TTC549 (cell line): ENCODE measurements around the gene SSBP3.
"Not testable (repeated sequence)": the region's sequence is repeated elsewhere in the genome, so short reads cannot be mapped to it uniquely, and the experiment has no call there.

ENCODE experiments used
- FAIRE-seq: peaks from 2 replicates; lab custom pipeline; 2012; peaks lifted over from hg19 to GRCh38; lab: Jason Lieb, UNC

SSBP3 gene

DNA sequence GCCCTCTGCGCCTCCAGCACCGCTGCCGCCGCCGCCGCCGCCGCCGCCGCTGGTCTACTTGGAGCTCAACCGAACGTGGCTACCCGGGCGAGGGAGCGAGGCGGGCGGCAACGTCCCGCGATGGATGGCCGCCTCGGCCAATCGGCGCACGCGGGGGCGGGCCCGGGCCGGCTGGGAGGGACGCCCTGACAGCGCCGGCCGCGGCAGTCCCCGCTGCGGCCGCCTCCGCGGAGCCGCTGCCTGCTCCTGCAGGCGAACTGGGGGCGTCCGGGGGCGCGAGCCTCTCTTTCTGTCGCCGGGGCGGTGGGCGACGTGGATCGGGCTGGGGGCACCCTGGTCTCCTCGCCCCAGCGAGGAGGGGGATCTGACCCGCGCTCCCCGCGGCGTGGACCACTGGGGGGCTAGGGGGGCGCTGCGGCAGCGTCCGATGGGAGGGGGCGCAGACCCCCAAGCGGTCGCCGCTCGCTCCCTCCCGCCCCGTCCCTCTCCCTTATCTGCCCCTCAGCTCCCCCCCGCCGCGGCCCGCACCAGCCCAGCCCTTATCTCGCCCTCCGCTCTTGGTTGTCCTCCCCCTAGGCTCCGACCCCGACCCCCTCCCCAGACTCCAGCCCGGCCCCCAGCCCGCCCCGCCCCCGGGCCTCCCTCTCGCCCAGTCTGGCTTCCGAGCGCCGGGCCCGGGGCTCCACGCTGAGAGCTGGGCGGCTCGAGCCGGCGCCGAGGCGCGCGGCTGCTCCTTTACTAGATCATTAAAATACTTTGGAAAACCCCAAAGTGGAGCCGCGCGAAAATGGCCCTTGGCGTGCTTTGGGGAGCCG lies at the start of gene SSBP3:
SSBP3 (minus strand) TSS at position 56 of the 815 bp plus-strand sequence.
- FAIRE-seq, result no peak

DNA sequence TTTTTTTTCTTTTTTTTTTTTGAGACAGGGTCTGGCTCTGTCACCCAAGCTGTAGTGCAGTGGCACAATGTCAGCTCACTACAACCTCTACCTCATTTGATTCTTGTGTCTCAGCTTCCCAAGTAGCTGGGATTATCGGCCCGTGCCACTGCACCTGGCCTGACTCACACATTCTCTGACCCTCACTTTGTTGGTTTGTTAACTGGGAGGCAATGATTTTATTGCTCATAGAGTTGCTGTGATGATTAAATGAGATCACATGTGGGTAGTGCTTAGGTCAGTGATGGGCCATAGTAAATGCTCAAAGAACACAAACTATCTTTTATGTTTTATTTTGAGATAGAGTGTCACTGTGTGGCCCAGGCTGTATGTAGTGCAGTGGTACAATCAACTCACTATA lies 47.3 kb upstream of the SSBP3 start:
- FAIRE-seq, result no peak

DNA sequence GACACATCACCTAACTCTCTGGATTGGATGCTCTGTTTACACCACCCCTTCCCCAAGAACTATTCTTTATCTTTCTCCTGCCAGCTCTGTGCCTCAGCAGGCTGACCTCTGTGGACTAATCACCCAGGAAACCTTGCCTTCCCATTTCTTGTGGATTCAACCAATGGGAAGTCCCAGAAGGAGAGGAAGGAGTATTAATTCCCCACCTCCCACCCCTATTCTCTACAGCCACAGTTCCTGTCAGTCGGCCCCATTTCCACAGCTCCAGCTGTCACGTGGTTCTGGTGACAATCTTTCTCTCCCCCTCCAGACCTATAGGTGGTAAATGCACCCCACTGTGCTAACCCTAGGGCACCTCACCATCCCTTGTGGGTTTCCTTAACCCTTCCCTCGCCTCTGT lies 46.8 kb upstream of the SSBP3 start:
- FAIRE-seq, result no peak

DNA sequence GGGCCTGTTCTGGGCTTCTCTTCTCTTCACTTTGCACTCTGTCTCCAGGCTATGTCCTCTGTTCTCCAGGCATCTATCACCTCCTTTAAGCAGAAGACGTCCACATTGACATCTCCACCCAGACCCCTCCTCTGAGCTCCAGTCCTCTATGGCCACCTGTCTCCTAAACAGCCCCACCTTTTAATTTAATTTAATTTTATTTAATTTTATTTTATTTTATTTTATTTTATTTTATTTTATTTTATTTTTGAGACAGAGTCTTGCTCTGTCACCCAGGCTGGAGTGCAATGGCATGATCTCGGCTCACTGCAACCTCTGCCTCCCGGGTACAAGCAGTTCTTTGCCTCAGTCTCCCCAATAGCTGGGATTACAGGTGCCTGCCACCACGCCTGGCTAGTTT lies 43.2 kb upstream of the SSBP3 start:
- FAIRE-seq, result not testable (repeated sequence)

DNA sequence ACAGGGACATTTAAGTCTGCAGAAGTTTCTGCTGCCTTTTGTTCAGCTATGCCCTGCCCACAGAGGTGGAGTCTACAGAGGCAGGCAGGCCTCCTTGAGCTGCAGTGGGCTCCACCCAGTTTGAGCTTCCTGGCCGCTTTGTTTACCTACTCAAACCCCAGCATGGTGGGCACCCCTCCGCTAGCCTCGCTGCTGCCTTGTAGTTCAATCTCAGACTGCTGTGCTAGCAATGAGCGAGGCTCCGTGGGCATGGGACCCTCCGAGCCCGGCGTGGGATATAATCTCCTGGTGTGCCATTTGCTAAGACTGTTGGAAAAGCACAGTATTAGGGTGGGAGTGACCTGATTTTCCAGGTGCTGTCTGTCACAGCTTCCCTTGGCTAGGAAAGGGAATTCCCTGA lies 42.6 kb upstream of the SSBP3 start:
- not testable (repeated sequence) for FAIRE-seq

DNA sequence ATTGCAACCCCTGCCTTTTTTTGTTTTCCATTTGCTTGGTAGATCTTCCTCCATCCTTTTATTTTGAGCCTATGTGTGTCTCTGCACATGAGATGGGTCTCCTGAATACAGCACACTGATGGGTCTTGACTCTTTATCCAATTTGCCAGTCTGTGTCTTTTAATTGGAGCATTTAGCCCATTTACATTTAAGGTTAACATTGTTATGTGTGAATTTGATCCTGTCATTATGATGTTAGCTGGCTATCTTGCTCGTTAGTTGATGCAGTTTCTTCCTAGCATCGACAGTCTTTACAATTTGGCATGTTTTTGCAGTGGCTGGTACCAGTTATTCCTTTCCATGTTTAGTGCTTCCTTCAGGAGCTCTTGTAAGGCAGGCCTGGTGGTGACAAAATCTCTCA lies 40.9 kb upstream of the SSBP3 start:
- not testable (repeated sequence) for FAIRE-seq

DNA sequence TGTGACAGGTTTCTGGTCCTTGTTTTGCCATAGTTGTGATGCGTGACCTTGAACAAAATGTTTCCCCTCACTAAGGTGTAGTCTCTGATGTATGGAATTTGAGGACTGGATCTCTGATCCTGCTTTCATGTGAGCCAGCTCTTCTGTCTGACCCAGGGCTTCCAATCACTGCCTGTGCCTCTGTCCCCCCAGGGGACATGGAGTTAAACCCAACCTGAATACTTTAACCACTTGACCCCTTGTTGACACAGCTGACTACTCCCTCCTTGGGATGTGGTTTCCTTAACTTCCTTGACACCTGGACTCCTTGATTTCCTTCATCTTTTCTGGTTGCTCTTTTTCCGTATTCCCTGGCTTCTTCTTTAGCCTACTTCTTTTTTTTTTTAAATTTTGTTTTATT lies 36.0 kb upstream of the SSBP3 start:
- no peak for FAIRE-seq

DNA sequence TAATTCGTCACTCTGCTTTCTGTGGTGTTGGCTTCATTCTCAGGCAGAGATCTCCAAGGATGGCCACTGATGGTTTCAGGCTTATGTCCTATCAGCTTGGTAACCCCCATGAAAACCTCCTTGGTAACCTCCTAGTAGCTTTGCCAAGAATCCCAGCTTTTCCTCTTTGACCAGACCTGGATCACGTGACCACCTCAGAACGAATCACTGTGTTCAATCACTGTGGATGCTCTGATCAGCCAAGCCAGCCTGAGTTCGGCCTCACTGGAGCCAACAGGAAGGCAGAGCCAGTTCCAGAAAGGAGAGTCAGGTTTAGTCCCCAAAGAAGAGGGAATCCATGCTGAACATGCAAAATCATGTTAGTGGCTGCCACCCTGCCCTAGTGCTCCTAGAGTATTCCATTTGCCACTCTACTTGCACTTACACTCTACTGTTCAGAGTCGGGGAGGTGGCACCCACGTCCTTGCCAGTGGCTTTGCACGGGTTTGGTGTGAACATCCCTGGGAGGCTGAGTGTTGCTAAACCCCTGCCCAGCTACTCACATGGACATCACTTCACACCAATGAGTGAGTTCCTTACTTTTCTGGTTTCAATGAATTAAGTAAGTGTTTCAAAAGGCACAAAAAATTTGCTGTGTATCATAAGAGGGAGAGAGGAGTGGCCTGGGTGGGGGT lies 33.5 kb upstream of the SSBP3 start:
- no peak for FAIRE-seq

DNA sequence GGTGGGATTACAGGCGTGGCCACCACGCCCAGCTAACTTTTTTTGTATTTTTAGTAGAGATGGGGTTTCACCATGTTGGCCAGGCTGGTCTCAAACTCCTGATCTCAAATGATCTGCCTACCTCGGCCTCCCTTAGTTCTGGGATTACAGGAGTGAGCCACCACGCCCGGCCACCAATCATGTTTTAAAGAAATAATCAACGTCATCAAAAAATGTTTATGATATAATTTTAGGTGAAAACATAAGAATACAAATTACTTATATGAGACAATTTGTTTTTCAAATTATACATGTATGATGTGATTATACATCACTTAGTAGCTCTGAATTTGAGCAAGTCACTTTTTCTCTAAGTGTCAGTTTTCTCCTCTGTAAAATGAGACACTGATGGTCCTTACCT lies 31.6 kb upstream of the SSBP3 start:
- no peak for FAIRE-seq

DNA sequence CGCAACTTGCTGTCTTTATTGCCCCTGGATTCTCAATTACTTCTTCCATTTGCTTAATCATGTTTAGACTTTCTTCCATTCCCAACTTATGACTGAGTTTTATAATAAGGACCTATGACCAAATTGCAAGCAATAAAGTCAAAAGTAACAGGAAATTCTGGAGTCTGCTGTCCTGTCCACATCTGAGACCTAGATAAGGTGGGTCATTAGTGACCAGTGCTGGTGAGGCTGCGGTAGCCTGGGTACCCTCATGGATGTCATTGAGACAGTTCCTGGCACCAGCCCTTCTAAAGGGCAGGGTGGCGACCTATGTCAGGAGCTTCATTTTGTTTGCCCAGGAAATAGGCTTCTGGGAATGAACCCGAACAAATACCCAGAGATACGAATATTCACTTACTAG lies 30.6 kb upstream of the SSBP3 start:
- no peak for FAIRE-seq

DNA sequence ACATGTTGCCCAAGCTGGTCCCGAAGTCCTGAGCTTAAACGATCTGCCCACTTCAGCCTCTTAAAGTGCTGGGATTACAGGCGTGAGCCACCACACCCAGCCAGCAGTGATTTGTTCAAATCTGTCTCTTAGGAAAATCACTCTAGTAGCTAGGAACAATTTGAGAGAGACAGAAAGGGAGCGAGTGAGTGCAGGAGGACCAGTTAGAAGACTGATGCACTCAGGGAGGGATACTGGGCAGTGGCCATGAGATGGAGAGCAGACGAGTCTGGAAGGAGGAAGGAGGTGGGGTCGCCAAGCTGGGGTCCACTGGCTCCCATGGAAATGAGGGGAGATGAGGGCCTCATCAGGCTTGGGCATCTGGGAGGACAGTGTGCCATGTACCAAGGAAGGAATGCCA lies 23.6 kb upstream of the SSBP3 start:
- no peak for FAIRE-seq

DNA sequence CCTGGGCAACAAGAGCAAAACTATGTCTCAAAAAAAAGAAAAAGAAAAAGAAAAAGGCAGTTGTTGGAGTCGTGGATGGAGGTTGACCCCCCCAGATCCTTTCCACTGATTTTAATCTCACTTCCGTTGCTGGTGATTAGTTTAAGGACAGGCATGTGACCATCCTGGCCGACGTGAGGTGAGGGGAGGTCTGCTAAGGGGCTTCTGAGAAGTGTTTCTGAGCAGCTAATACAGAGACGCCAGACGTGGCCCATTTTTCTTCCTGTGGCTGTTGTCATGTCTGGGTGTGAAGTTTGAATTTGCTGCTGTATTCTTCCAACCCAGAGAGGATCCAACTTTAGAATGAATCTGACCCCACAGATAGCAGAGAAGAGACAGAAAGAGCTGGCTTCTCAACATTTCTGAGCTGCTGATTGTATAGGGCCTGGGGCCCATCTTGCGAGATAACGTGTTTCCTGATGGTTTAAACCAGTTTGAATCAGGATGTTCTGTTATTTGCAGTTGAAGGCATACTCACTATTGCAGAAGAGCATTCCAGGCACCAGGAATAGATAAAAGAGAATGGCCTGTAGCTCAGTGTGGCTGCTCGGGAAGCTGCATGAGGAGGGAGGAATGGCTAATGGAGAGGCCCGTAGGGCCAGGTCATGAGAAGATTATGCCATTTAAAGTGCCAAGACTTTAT lies 22.8 kb upstream of the SSBP3 start:
- no peak for FAIRE-seq

DNA sequence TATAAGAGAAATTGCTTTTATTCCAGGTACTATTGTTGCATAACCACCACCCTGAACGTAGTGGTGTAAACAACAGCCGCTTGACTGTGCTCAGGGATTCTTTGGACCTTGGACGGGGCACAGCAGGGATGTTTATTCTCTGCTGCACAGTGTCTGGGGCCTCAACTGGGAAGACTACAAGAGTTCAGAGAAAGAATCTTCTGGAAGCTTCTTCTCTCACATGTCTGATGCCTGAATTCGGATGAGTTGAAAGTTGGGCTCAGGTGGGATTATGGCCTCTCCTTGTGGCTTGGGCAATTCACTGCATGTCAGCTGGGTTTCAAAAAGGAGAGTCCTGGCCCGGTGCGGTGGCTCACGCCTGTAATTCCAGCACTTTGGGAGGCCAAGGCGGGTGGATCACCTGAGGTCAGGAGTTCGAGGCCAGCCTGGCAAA lies 19.0 kb upstream of the SSBP3 start:
- FAIRE-seq, result no peak

DNA sequence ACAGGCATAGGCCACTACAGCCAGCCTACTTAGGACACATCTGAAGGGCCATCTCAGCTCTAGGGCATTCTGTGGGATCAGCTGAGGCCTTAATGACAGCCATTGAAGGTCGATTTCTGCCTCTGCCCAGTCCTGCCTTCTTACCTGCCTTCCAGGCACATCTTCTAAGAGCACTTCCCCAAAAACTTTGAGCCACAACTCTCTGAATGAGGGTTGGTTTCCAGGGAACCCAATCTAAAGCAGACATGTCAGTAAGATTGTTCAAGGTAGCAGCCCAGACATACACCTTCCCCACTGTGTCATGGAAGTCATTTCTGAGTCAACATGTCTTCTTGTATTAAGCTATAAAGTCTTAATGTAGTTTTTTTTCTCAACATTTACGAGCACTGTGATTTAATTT lies 18.2 kb upstream of the SSBP3 start:
- no peak for FAIRE-seq

DNA sequence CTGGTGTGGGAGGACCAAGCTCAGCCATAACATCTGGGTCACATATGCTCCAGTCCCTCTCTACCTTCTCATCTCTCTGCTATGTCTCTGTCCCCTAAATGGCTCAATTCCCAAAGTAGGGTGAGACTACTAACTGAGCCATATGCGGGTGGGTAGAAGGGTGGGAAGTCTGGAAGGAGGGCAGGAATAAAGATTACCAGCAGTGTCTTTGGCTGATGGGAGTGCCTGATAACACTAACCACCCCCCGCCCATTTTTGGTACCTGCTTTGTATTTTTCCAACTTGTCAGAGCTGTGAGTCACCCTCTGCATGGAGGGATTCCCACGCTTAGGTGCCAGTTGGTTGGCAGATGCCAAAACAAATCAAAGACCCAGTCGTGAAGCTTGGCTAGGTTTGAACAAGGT lies 14.9 kb upstream of the SSBP3 start:
- FAIRE-seq, result no peak

DNA sequence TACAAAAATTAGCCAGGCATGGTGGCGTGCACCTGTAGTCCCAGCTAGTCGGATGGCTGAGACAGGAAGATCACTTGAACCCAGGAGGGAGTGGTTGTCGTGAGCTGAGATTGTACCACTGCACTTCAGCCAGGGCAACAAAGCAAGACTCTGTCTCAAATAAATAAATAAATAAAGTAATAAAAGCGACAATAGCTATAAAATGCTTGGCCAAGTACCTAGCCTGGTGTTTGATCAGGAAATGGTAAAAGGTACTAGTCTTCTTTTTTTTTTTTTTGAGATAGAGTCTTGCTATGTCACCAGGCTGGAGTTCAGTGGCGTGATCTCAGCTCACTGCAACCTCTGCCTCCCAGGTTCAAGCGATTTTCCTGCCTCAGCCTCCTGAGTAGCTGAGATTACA lies 12.4 kb upstream of the SSBP3 start:
- not testable (repeated sequence) for FAIRE-seq

DNA sequence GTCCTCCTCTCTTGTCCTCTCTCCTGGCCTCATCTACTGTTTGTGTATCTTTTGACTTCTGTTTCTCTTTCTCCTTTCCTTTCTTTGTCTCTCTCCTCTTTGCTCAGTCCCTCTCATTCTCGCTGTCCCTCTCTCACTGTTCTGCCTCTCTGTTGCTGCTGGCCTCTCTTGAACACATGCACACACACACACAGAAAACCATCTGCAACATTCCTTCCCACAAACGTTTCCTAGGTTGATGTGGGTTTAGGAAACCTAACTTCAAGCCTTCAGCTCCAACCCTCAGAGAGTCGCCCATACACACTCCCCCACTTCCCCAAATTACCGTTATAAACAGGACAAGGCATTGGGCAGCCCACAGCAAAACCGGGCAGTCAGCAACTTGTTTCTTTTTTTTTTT lies 10.9 kb upstream of the SSBP3 start:
- FAIRE-seq, result no peak

DNA sequence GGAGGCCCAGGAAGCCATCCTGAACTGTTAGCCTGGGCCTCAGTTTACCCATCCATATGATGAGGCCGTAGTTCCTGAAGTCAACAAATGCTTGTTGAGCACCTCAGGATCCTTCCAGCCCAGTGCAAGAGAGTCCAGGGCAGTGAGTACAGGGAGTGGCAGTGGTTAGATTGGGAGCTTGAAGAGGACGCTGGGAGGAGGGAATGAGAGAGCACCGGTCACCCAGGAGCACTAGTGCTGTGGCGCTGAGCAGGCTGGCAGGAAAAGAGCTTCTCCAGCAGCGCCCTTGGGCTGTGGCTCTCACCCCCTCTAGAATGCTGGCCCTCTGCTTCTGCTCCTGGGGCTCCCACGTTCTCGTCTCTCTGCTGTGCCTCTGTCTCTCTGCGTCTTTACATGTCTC lies 10.2 kb upstream of the SSBP3 start:
- FAIRE-seq, result no peak

DNA sequence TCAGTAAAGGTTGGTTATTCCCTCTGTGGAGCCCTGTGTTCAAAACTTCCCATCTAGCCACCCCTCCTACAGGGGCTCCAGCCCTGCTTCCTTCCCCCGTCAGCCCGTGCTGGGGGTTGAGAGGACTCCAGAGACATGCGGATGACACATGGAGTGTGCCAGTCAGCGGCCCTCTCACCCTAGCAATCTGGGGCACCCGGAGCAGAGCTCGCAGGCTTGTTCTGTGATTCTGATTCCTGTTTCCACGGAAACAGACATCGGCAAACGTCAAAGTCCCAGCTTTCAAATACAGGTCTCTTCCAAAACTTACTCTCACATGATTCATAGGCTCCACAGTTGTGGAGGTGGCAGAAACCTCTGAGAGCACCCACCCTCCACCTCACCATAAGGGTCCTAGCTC lies 9.8 kb upstream of the SSBP3 start:
- no peak for FAIRE-seq

DNA sequence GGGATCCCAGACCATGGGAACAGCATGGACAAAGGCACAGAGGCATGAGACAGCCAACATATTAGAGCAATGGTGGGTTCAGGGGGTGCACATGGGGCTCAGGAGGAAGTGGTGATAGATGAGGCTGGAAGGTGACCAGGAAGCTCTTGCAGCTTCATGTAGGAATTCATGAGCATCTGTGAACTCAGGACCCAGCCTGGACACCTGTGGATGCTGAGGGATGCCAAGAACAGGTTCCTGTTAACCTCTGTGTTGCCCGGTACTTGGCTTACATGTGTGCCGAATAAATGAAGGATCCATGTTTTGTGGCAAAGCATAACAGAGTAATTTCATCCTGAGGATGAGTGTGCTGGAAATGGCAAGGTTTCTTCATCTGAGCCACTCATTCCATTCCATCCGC lies 9.3 kb upstream of the SSBP3 start:
- no peak for FAIRE-seq

DNA sequence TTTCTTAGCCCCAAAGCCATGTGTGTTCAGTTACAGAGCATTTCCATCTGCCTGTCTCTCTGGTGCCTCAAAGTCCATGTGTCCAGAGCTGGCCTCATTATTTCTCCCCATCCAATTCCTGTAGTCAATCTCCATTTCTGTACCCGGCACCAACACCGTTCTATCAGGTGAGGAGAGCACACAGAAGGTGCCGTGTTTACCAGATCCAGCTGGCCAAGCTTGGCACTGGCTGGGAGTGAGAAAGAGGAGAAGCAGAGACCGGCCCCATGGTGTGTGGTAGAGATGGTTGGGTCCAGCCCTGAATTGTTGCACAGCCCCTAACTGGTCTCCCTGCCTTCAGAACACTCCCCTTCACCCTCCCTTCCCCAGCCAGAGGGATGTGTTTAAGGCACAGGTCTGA lies 7.5 kb upstream of the SSBP3 start:
- no peak for FAIRE-seq

DNA sequence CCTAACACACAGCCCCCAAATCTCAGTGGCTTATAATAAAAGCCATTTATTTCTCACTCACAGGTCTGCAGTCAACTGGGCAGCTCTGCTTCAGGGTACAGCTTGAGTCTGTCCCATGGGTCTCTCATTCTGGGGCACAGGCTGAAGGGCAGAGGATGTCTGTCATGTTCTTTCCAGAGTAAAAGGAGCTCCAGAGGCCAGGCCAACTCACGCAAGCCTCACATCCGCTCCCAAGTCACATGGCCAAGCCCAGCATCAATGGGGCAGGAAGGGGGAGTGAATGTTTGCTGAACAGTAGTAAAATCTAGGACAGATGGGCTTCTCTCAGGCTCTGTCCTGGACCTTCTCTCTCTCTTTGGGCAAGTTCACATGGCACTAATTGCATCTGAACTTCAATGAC lies 7.1 kb upstream of the SSBP3 start:
- no peak for FAIRE-seq

DNA sequence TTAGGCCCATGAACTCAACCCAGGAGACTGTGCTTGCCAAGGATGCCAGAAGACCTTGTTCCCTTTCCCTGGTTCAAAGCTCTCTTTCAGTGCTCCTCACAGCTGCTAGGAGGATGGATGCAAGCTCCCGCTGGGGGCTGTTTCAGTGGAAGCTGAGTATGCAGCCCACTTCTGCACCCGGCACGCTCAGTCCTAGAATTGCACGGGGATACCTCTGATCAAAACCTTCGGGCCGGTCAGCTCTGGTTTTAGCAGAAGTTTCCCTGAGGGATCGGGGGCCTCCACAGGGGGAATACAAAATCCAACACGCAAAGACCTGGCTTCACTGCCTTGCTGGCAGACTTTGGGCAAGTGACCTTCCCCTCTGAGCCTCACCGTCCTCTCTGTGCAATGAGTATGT lies 4.2 kb upstream of the SSBP3 start:
- no peak for FAIRE-seq
